NB4 (cell line): ENCODE data around the gene HSPA12A.

Source experiments
- CTCF ChIP-seq: IDR thresholded peaks from one replicate; pipeline ENCODE4 v1.5.1; 2012; ENCODE audit warnings: low read depth, low read length
- MYC ChIP-seq: IDR thresholded peaks from 2 replicates; pipeline ENCODE4 v1.6.1; 2011; ENCODE audit warnings: low read depth, low read length
- POLR2A ChIP-seq: IDR thresholded peaks from 2 replicates; pipeline ENCODE4 v1.6.1; 2011; ENCODE audit warnings: mild to moderate bottlenecking; ENCODE audit not compliant: insufficient read length; ENCODE audit errors: extremely low read depth
- TF ChIP-seq, protein P1 (sequence below): IDR thresholded peaks from 2 replicates; pipeline ENCODE4 v1.6.1; 2011; ENCODE audit warnings: low read depth, low read length

GRCh38 chr10:116707981-116708380 lies 34.4 kb downstream of the HSPA12A start:
- TF ChIP-seq CTCF: no peak
- TF ChIP-seq MYC: no peak
- TF ChIP-seq POLR2A: no peak
- TF ChIP-seq, protein P1, sequence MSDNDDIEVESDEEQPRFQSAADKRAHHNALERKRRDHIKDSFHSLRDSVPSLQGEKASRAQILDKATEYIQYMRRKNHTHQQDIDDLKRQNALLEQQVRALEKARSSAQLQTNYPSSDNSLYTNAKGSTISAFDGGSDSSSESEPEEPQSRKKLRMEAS: no peak
